NCI-H1105 treated with DMSO at 0.1 percent for 48 hours (cell line): Measurements from ENCODE around the gene MACROD1.
A peak's percentile ranks its signal among the peaks of the same experiment; 100 is the strongest.

Source experiments
- DNase-seq: peaks from one replicate; lab custom pipeline; 2025; lab: John Stamatoyannopoulos, UW

MACROD1 gene

GRCh38 chr11:64092761-64093136, 73.2 kb downstream of the MACROD1 start:
- DNase-seq = no peak

DNA sequence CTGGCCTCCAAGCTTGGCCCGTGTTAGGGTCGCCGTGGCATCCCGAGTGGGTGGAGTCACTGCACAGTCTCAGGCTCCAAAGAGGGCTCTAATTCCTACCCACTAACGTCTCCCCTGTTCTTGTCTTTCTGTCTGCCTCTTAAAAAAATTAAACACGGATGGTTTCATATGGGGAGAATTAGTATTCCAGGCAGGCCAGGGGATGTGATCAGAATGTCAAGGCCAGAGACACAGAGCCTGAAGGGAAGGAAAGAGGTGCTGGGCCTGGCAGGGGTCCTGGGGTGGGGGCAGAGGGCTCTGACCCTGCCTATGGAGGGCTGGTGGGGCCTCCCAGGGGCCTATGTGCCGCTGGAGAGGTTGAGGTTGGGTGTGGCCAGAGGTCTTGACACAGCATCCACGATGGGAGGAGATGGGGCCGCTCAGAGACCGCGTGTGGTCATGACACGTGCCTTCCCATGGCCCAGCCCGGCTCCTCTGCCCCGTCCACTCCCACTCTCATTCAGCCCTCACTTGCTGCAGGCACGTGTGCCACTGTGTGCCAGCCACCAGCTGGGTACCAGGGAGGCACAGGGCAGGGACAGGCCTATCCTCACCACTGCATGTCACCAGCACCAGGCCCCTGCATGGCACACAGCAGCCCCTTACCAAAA, 73.7 kb downstream of the MACROD1 start:
- no peak for DNase-seq

DNA sequence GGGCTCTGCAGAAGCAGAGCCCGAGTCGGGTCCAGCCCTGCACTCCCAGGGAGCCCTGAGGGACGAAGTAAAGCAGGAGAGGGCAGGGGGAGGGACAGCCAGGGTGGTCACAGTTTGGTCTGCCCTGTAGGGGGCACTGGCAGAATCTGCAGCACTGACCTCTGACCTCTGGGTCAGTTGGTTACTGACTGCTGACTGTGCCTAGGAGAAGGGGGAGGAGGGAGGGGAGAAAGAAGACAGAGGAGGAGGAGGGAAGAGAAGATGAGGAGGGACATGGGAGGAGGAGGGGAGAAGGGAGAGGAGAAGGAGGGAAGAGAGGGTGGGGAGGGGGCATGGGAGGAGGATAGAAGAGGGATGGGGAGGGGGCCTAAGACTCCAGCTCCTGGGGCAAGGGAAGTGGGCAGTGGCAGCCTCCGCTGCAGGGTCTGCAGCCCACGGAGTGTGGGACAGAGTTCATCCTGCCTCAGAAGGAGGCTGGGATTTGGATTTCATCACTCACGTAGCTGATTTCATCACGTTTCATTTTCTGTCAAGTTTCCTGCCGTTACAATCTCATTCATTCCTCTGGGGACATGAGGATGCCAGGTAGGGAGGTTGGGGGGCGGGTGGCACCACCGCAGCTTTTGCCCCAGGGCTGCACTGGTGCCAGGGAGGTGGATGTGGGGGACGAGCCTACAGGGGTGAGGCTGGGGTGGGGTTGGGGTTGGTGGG, 75.0 kb downstream of the MACROD1 start:
- no peak for DNase-seq

DNA sequence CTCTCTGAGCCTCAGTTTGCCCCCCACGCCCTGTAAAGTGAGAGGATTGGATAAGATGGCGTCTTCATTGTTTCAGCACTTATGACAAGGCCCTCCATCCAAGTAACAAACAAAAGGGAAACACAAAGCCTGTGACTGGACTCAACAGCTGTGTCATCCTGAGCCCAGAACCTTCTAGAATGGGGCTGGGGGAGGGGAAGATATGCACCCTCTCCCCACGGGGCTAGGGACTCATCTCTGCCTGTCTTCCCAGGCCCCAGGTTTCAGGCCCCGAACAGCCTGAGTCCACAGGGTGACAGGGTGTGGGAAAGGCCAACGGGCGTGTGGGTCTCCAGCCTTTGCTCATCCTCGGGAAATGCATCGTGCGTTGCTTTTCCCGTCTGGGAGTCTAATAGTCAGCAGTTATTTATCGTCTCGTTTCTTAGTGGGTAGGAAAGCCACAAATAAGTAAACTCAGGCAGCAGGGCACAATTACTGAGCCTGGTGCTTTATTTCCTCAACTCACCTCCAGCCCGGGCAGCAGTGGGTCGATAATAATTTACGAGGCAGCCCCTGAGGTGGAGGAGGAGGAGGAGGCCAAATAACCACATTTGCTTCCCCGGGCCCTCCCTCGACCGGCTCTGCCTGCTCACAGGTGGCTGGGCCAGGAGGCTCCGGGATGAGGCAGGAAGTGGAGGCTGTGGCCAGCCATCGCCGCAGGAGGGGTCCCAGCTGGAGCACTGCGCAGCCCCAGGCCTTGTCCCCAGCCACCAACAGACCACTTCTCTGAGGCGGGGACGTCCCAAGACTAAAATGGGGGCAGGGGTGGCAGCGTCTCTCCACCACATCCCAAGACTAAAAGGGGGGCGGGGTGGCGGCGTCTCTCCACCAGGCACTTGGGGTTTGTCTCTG, 75.8 kb downstream of the MACROD1 start:
- DNase-seq = no peak

- DNase-seq = no peak
Measured at GRCh38 chr11:64089493-64089892, 76.4 kb downstream of the MACROD1 start.

GRCh38 chr11:64089027-64089360, 76.9 kb downstream of the MACROD1 start:
- DNase-seq = no peak

DNA sequence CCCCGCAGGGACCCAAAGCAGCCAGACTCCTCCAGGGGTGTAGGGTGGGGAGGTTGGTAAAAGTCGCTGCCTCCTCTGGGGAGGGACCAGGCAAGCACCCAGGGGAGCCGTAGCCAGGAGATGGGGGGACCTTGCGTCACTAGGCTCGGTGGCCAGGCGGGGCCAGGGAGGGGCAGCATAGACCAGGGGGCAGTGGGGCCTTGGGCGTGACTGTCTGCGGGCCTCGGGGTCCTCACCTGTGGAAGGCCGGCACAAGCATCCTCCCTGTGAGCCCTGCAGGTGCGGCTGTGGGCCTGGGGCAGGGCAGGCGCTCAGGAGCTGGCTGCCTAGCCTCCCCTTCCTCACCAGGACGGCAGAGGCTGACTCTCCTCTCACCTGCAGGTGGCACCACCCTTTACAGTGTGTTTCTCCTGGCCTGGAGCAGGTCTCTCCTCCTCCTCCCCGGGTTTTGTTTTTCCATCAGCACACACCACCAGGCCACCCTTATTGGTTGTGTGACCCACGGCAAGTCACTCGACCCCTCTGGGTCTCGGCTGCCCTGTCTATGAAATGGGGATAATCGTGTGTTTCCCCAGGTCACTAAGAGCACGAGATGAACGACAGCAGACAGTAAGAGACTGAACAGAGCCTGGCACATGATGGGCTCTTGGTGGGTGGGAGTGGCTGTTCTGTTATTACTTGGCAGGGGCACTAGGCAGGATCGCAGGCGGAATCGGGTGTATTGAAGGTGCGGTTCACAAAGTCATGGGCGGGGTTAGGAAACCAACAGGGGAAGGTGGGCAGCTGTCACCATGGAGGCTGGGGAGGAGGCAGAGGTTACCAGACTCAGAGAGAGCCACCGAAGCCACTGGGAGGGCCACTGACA, 77.5 kb downstream of the MACROD1 start:
- peak; percentile 7 for DNase-seq

- DNase-seq = no peak
Measured at GRCh38 chr11:64086258-64087123, 79.4 kb downstream of the MACROD1 start.

DNA sequence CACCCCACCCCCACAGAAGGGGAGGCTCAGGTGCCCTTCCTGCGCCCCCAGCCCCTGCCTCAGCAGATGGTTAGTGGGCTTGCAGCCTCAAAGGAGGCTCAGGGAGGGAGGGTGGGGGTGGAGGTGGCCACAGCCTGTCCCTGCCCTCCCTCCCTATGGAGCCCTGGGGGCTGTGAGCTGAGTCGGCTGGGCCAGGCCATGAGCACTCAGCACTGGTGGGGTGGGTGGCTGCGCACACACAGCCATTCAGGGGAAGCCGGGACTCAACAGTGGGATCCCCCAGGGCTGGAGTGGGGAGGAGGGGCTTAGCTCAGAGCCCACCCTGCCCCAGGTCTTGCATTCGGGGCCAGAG, 80.0 kb downstream of the MACROD1 start:
- DNase-seq = no peak

DNA sequence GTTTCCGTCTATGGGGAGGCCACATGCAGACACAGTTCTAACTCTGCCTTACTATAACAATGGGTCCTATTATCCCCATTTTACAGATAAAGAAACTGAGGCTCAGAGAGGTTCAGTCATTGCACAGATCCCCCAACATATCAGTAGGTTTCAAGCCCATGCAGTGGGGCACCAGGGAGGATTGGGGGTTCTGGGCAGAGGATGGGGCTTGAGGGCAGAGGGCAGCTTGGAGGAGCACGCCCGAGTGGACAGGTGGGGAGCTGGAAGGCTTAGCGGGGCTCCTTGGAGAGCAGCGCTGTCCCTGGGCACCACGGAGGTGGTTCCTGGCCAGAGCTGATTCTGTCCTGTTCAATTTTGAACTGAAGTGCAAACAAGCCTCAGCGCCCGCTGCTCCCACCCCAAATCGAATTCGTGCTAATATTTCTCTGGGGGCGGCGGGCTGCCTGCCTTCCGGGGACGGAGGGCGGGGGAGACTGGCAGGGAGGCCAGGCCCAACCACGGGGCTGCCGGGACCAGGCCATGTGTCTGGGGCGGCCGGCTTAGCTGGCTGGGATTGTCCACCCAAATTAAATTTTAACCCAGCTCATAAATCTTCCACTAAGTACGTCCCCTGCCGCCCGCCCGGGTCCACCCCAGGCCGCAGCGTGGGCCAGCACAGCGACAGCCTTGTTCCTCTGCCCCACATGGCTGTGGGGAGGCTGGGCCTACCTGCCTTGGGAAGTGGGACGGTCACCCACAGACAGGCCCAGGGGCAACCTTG, 80.8 kb downstream of the MACROD1 start:
- DNase-seq = no peak

DNA sequence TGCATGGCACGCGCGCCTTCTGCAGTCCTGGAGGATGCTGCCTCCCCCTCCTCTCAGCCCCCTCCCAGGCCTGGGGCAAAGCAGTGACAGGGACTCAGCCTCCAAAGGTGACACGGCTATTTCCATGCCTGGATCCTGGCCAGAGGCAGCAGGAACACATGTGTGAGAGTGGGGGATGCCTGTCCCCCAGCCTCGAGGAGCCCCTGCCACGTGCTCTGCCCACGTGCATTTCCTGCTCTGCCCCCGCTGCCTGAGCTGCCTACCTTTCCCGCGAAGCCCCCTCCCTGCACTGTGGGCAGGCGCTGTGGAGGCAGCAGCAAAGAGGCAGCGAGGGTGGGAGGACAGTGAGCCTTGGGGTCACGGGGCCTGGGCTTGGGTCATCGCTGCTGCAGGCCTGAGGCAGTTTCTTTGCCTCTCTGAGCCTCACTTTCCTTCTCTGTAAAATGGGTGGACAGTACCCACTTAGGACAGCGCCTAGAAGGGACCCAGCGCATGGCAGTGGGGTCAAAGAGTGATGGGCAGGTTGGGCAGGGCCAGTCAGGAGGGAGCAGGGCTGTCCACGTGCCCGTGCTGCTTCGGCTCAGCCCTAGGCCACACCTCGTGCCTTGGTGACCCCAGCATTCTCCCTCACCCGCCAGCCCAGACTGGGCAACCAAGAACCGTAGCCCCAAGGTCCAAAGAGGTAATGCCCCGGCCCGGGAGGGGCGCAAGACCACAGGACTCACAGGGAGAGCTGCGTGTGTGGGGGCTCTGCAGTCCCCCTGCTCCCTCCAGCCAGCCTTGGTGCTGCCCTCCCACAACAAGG, 81.6 kb downstream of the MACROD1 start:
- DNase-seq = no peak

GRCh38 chr11:64083398-64084080, 82.4 kb downstream of the MACROD1 start:
- DNase-seq = no peak

- peak; percentile 49 for DNase-seq
Measured at GRCh38 chr11:64081745-64082442, 84.0 kb downstream of the MACROD1 start.

- DNase-seq = no peak
Measured at GRCh38 chr11:64080390-64080789, 85.5 kb downstream of the MACROD1 start.

DNA sequence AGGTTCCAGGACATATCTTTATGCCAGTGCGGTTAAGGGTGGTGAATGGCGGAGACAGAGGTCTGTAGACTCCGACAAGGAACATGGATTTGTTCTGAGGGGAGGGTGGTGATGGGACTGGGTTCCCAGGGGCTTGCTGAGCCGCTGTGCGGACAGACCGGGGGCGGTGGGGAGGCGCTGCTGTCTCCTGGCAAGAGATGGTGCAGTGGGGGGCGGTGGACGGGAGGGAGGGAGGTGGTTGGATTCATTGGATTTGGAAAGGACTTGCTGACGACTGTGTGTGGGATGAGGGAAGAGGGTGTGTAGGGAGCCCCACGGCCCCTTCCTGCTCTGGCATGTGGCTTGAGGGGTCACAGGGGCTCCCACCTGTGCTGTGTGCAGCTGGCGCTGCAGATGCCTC, 87.0 kb downstream of the MACROD1 start:
- no peak for DNase-seq

GRCh38 chr11:64078284-64078683, 87.6 kb downstream of the MACROD1 start:
- peak; percentile 81 for DNase-seq

DNA sequence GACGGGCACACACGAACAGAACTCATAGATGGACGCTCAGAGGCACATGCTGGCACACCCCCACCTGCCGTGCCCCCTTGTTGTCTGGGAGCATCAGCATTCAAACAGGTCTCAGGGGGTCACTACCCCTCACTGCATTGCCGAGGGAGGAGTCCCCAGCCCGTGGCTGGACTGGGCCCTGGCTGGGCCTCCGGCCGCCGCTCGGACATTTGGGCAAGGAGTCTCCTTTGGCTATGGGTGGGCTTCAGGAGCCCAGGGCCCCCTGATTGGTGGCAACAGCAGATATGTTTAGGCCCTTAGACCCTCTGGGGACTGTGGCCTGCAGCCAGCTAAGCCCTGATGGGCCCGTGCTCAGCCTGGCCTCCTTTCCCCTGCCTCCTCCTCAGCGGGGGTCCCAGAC, 88.3 kb downstream of the MACROD1 start:
- no peak for DNase-seq

DNA sequence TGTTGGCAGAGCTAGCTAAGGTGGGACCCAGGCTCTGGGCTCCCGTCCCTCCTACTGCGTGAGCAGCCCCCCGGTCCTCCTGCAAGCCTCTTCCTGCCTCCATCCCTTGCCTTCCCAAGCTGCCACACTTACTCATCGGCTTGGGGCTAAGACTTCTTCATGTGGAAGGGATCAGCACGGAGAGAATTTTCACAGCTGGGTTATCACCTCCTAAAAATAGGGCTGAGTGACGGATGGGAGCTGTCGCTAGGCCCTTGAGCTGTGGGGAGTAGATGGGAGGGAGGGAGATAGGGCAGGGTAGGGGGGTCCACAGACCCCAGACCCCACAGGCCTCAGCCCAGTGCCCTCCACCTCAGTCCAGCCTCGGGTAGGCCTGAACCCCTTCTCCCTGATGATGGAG, 89.2 kb downstream of the MACROD1 start:
- no peak for DNase-seq
